T-helper 9 cell (primary cell): ENCODE results near the gene PEAK3.

ENCODE experiments used
- DNase-seq: peaks from one replicate; pipeline ENCODE4 v3.0.0-alpha.2; 2020

Gene PEAK3

GRCh38 chr19:2235381-2236063, 46.5 kb downstream of the PEAK3 start:
- DNase-seq, result no peak

- DNase-seq, result no peak
Observed at GRCh38 chr19:2234996-2235380, 47.0 kb downstream of the PEAK3 start.

GRCh38 chr19:2233601-2234280, 48.2 kb downstream of the PEAK3 start:
- no peak for DNase-seq

GRCh38 chr19:2232286-2233151, 49.5 kb downstream of the PEAK3 start:
- no peak for DNase-seq

- DNase-seq, result no peak
Observed at GRCh38 chr19:2231621-2232221, 50.3 kb downstream of the PEAK3 start.

GRCh38 chr19:2230807-2231533, 51.0 kb downstream of the PEAK3 start:
- no peak for DNase-seq

- DNase-seq, result no peak
Observed at GRCh38 chr19:2230033-2230531, 51.9 kb downstream of the PEAK3 start.

GRCh38 chr19:2229103-2230032, 52.6 kb downstream of the PEAK3 start:
- DNase-seq, result no peak

- DNase-seq, result no peak
Observed at GRCh38 chr19:2228157-2229030, 53.6 kb downstream of the PEAK3 start.

- no peak for DNase-seq
Observed at GRCh38 chr19:2227415-2228156, 54.4 kb downstream of the PEAK3 start.

- DNase-seq, result no peak
Observed at GRCh38 chr19:2226840-2227360, 55.1 kb downstream of the PEAK3 start.

- no peak for DNase-seq
Observed at GRCh38 chr19:2226051-2226839, 55.7 kb downstream of the PEAK3 start.

GRCh38 chr19:2225415-2226050, 56.4 kb downstream of the PEAK3 start:
- DNase-seq, result no peak

- DNase-seq, result no peak
Observed at GRCh38 chr19:2224754-2225349, 57.1 kb downstream of the PEAK3 start.
